GM12801 (cell line): ENCODE data around the gene ANXA3.

Experiments
- TF ChIP-seq, protein P1 (sequence below): IDR thresholded peaks from one replicate; pipeline ENCODE4 v1.5.1; 2011; ENCODE audit warnings: control low read depth; ENCODE audit not compliant: insufficient read length; ENCODE audit errors: extremely low read depth

The ANXA3 gene

DNA sequence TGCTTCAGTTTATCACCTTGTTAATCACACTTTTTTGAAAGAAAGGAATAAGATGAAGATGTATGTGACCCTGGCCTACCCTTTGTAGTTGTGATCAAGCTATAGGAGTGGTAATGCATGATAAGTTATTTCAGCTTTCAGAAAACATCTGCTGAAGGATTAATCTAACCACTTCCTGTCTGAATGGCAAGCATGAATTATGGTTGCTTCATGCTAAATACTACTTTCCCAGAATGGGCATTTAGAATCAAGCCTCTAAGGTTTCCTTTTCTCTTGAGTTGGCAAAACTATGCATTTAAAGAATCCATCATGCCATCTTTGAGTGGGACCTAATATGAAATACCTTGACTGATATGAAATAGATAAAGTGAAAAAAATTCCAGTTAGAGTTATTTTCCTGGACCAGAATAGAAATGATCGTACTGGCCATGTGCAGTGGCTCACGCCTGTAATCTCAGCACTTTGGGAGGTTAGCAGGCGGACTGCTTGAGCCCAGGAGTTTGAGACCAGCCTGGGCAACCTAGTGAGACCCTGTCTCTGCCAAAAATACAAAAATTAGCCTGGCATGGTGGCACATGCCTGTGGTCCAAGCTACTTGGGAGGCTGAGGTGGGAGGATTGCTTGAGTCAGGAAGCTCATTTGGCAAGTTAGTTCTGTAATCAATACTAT is 59.1 kb downstream of the ANXA3 start:
- TF ChIP-seq, protein P1, sequence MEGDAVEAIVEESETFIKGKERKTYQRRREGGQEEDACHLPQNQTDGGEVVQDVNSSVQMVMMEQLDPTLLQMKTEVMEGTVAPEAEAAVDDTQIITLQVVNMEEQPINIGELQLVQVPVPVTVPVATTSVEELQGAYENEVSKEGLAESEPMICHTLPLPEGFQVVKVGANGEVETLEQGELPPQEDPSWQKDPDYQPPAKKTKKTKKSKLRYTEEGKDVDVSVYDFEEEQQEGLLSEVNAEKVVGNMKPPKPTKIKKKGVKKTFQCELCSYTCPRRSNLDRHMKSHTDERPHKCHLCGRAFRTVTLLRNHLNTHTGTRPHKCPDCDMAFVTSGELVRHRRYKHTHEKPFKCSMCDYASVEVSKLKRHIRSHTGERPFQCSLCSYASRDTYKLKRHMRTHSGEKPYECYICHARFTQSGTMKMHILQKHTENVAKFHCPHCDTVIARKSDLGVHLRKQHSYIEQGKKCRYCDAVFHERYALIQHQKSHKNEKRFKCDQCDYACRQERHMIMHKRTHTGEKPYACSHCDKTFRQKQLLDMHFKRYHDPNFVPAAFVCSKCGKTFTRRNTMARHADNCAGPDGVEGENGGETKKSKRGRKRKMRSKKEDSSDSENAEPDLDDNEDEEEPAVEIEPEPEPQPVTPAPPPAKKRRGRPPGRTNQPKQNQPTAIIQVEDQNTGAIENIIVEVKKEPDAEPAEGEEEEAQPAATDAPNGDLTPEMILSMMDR: no peak

DNA sequence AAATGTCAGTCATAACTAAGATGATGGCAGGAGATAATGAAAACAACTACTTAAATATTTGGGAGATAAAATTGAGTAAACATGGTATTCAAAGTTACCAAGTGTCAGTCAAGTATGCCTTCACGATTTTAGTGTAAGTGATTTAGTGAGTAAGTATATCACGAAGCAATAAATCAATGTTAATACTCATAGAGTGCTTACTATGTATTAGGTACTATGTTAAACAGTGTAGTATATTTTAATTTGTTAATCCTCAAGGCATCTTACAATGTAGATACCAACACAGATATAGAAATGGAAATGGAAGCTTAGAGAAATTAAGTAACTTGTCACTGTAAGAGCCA is 59.6 kb downstream of the ANXA3 start:
- TF ChIP-seq, protein P1: no peak

- TF ChIP-seq, protein P1: no peak
Measured at GRCh38 chr4:78612398-78613178, 61.0 kb downstream of the ANXA3 start.

DNA sequence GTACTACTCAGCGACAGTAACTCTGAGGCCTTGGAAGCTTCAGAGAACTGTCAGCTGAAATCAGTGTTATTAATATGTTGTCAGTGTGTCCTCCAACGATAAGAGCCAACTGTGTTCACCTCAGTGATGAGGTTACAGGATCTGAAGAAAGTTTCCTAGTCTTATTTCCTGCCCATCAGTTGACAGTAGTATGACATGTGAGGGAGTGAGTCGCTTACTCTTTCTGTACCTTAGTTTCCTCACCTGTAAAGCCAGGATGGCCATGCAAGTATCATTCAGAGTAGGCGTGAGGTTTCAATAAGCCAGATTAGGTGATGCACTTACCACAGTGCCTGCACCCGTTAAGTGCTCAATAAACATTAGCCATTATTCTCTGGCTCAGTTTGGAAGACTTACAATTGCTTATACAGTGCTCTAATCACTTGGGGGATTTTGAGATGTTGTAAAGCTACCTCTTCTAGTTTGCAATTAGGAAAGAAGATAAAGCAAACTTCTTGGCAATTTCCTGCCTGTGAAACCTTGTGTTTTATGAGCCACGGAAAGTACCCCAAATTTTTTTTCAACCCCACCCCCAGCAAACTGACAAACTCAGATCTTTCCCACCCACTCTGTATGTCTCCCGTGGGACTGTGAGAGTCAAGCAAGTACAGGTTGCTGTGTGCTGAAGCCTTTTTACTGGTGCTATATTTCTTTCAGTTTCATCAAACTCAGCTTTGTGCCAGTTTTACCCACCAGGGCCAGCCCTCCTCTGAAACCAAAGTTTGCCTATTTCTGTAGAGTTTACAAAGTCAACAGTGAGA is 62.2 kb downstream of the ANXA3 start:
- TF ChIP-seq, protein P1: no peak

DNA sequence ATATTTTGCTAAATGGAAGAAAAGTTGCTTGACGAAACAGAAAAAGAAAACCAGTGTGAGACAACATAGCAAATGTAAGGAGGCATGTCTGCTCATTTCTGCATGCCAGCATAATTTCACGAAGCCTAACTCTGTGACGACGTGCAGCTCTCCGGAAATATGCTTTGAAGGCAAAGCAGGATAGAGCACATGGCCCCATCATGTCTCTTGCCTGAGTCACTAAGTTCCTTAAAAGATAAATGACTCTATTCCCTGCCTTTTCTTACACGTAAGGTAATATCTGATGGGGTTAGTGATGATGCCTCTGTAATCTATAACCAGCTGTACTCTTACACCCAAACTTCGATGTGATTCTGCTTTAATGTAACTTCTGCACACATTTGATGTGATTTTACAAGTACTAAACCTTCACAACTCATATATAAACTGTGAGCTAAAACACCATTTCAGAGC is 64.5 kb downstream of the ANXA3 start:
- TF ChIP-seq, protein P1: no peak

DNA sequence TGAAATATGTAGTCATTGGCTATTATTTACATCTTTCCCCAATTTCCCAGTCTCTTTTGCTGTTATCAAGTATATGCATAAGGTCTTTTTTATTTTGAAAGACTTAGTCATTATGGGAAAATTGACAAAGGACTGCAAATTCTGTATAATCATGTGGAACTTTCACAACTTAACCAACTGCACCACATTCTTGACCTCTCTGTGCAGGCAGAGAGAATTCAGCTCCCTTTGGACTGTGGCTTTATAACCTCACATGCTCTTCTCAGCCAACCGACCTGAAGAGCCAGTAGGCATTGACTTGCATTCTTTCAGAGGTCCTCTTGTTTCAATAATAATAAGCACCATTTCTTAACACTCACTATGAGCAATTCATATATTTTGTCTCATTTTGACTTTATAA is 66.9 kb downstream of the ANXA3 start:
- TF ChIP-seq, protein P1: no peak

DNA sequence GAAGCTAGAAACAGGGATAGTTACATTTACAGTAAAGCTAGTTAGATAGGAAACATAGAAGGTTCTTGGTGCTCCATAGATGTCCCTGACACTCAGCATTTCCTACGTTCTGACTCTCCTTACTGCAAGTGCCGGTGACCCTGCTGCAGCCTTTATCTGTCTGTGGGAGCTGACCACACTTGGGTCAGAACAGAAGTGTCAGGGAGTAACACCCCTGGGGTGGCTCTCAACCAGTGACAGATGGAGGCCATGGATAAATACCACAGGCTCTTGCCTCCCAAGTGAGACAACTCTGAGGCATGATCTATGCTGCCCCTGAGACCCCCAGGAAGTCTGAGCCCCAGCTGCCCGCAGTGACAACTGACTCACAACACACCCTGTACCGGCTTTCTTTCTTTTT is 69.8 kb downstream of the ANXA3 start:
- TF ChIP-seq, protein P1: no peak
